Karpas-422 (cell line): Measurements from ENCODE around the gene JPH3. TPM values are rescaled to one million over a fixed set of nuclear protein-coding genes. Genes with fewer than 3 reads are reported as not detected.
"Not testable (repeated sequence)": the region's sequence is repeated elsewhere in the genome, so short reads cannot be mapped to it uniquely, and the experiment has no call there.

Source experiments
- DNase-seq: peaks from one replicate; pipeline ENCODE4 v3.0.0-alpha.2; 2015
- H2AFZ ChIP-seq: fragments of 200-600 bp; sonication (generic); 2 replicates; pipeline ENCODE4 v1.6.1; 2014; ENCODE audit warnings: antibody characterized with exemption, low read length, mixed read lengths
- H3K27ac ChIP-seq: fragments of 200-600 bp; sonication (generic); 2 replicates; pipeline ENCODE4 v1.5.1; 2014; ENCODE audit warnings: mild to moderate bottlenecking, low read length, moderate library complexity
- H3K27me3 ChIP-seq: fragments of 200-600 bp; sonication (generic); 2 replicates; pipeline ENCODE4 v1.6.1; 2014; ENCODE audit warnings: low read length, mixed read lengths
- H3K36me3 ChIP-seq: fragments of 200-600 bp; sonication (generic); 2 replicates; pipeline ENCODE4 v1.6.1; 2014; ENCODE audit warnings: low read length, mixed read lengths; ENCODE audit not compliant: insufficient read depth
- H3K4me1 ChIP-seq: fragments of 200-600 bp; sonication (generic); 2 replicates; pipeline ENCODE4 v1.6.1; 2014; ENCODE audit warnings: mild to moderate bottlenecking, low read length, mixed read lengths
- H3K4me2 ChIP-seq: fragments of 200-600 bp; sonication (generic); 2 replicates; pipeline ENCODE4 v1.6.1; 2014; ENCODE audit warnings: low read length, low read depth, mild to moderate bottlenecking; ENCODE audit not compliant: poor library complexity, severe bottlenecking
- H3K4me3 ChIP-seq: fragments of 200-600 bp; sonication (generic); 2 replicates; pipeline ENCODE4 v1.5.1; 2014; ENCODE audit warnings: mild to moderate bottlenecking, antibody characterized with exemption, low read length, mixed read lengths
- H3K79me2 ChIP-seq: fragments of 200-600 bp; sonication (generic); 2 replicates; pipeline ENCODE4 v1.6.1; 2014; ENCODE audit warnings: mild to moderate bottlenecking, low read length, mixed read lengths
- H3K9ac ChIP-seq: fragments of 200-600 bp; sonication (generic); 2 replicates; pipeline ENCODE4 v1.6.0; 2014; ENCODE audit warnings: low read length
- H3K9me2 ChIP-seq: fragments of 200-600 bp; sonication (generic), shearing (Covaris generic); replicated peaks from 2 replicates; pipeline ENCODE4 v1.6.0; 2014; ENCODE audit warnings: mild to moderate bottlenecking, low read length, moderate library complexity; ENCODE audit not compliant: insufficient read depth
- H3K9me3 ChIP-seq: fragments of 300-700, 200-600 bp; sonication (generic); 2 replicates; pipeline ENCODE4 v1.6.1; 2014; ENCODE audit warnings: low read length, mixed read lengths
- H4K20me1 ChIP-seq: fragments of 200-600 bp; sonication (generic); 2 replicates; pipeline ENCODE4 v1.6.1; 2014; ENCODE audit warnings: mild to moderate bottlenecking, antibody characterized with exemption, low read length, low read depth; ENCODE audit not compliant: insufficient read depth
- total RNA-seq: library from RNA; depleted of rRNA; stranded (reverse); fragments of >200 nt; shearing (Covaris generic); gene quantifications from 2 replicates; pipeline ENCODE4 v1.2.3, GENCODE V29; 2014; ENCODE audit warnings: low replicate concordance

JPH3 gene
- total RNA-seq, 1 experiment from 2014 or later, result not detected

GRCh38 chr16:87570572-87570937, 31.8 kb upstream of the JPH3 start:
- Histone ChIP-seq H3K9me2 (no peaks in the 10 kb centered on the region), H3K27ac (no peak overlapping the region), H3K27me3 (no peaks in the 10 kb centered on the region), H3K79me2 (no peaks in the 10 kb centered on the region), H3K36me3 (no peaks in the 10 kb centered on the region), H4K20me1 (peaks cover 5% of the 10 kb centered on the region; the same call in 1 of the 2 replicates), H3K4me2 (no peak overlapping the region), H3K4me3 (no peak overlapping the region), H3K9me3 (no peaks in the 10 kb centered on the region), H3K4me1 (no peaks in the 10 kb centered on the region), H2AFZ (no peak overlapping the region), H3K9ac (no peak overlapping the region)
- no peak for DNase-seq

GRCh38 chr16:87570938-87571867, 31.1 kb upstream of the JPH3 start:
- DNase-seq, result peak; percentile 66
- H3K9ac ChIP-seq, result no peak overlapping the region
- no peaks in the 10 kb centered on the region for H3K36me3 ChIP-seq
- no peaks in the 10 kb centered on the region for H3K79me2 ChIP-seq
- no peaks in the 10 kb centered on the region for H3K4me1 ChIP-seq
- H3K27ac ChIP-seq, result no peak overlapping the region
- H3K27me3 ChIP-seq, result no peaks in the 10 kb centered on the region
- no peak overlapping the region for H3K4me3 ChIP-seq
- H2AFZ ChIP-seq, result no peak overlapping the region
- H3K9me3 ChIP-seq, result no peaks in the 10 kb centered on the region
- peaks cover 5% of the 10 kb centered on the region; the same call in 1 of the 2 replicates for H4K20me1 ChIP-seq
- H3K9me2 ChIP-seq, result no peaks in the 10 kb centered on the region
- H3K4me2 ChIP-seq, result no peak overlapping the region

- Histone ChIP-seq H3K9me2 (no peaks in the 10 kb centered on the region), H3K36me3 (no peaks in the 10 kb centered on the region), H4K20me1 (peaks cover 5% of the 10 kb centered on the region; the same call in 1 of the 2 replicates), H3K4me3 (no peak overlapping the region), H3K27me3 (no peaks in the 10 kb centered on the region), H3K4me2 (no peak overlapping the region), H3K9ac (no peak overlapping the region), H3K79me2 (no peaks in the 10 kb centered on the region), H2AFZ (no peak overlapping the region), H3K27ac (no peak overlapping the region), H3K9me3 (no peaks in the 10 kb centered on the region), H3K4me1 (no peaks in the 10 kb centered on the region)
- no peak for DNase-seq
These were observed 30.5 kb upstream of the JPH3 start for GRCh38 chr16:87571868-87572244.

- Histone ChIP-seq H3K4me3 (no peak overlapping the region), H3K9ac (no peak overlapping the region), H3K27ac (no peak overlapping the region), H2AFZ (no peak overlapping the region), H3K79me2 (no peaks in the 10 kb centered on the region), H3K9me2 (no peaks in the 10 kb centered on the region), H3K4me1 (no peaks in the 10 kb centered on the region), H4K20me1 (peaks cover 5% of the 10 kb centered on the region; the same call in 1 of the 2 replicates), H3K4me2 (no peak overlapping the region), H3K9me3 (no peaks in the 10 kb centered on the region), H3K36me3 (no peaks in the 10 kb centered on the region), H3K27me3 (no peaks in the 10 kb centered on the region)
- DNase-seq, result no peak
These were observed 29.3 kb upstream of the JPH3 start for GRCh38 chr16:87572959-87573358.

- H3K36me3 ChIP-seq, result no peaks in the 10 kb centered on the region
These were observed 27.1 kb upstream of the JPH3 start for GRCh38 chr16:87575027-87575804.

GRCh38 chr16:87576171-87576570, 26.1 kb upstream of the JPH3 start:
- Histone ChIP-seq H3K4me1 (no peaks in the 10 kb centered on the region), H3K9me2 (no peaks in the 10 kb centered on the region), H3K79me2 (no peaks in the 10 kb centered on the region), H2AFZ (no peak overlapping the region), H4K20me1 (peaks cover 5% of the 10 kb centered on the region; the same call in 1 of the 2 replicates), H3K27ac (no peak overlapping the region), H3K9me3 (no peaks in the 10 kb centered on the region), H3K9ac (no peak overlapping the region), H3K27me3 (no peaks in the 10 kb centered on the region), H3K36me3 (no peaks in the 10 kb centered on the region), H3K4me2 (no peak overlapping the region), H3K4me3 (no peak overlapping the region)
- DNase-seq, result no peak

More at GRCh38 chr16:87575027-87575804, 27.1 kb upstream of the JPH3 start:
- Histone ChIP-seq H2AFZ (no peak overlapping the region), H3K4me2 (no peak overlapping the region), H3K9me3 (no peaks in the 10 kb centered on the region), H3K79me2 (no peaks in the 10 kb centered on the region), H3K9ac (no peak overlapping the region), H3K9me2 (no peaks in the 10 kb centered on the region), H3K4me3 (no peak overlapping the region), H3K27me3 (no peaks in the 10 kb centered on the region), H4K20me1 (peaks cover 5% of the 10 kb centered on the region; the same call in 1 of the 2 replicates), H3K4me1 (no peaks in the 10 kb centered on the region), H3K27ac (no peak overlapping the region)
- DNase-seq, result no peak

- H3K4me2 ChIP-seq, result not testable (repeated sequence)
These were observed 24.0 kb upstream of the JPH3 start for GRCh38 chr16:87578142-87578930.

More at GRCh38 chr16:87578142-87578930, 24.0 kb upstream of the JPH3 start:
- H4K20me1 ChIP-seq, H3K27me3 ChIP-seq, H3K27ac ChIP-seq, H3K36me3 ChIP-seq, H3K4me1 ChIP-seq, H2AFZ ChIP-seq, DNase-seq, H3K79me2 ChIP-seq, H3K9ac ChIP-seq, H3K4me3 ChIP-seq, H3K9me2 ChIP-seq, H3K9me3 ChIP-seq: not testable (repeated sequence)
